ENCODE results near the gene PRSS1. TPM values are rescaled to one million over a fixed set of nuclear protein-coding genes. Genes with fewer than 3 reads are reported as not detected.
"Not testable (repeated sequence)": the region's sequence is repeated elsewhere in the genome, so short reads cannot be mapped to it uniquely, and the experiment has no call there.

Gene PRSS1
- total RNA-seq, 3 donors from 2014 or later (not counting 1 experiment from before 2014, with no cell fraction given) = not detected

- H3K4me3 ChIP-seq (ENCODE audit: low read length) = no peak overlapping the region
- Mint-ChIP-seq H3K36me3 (no peaks in the 10 kb centered on the region), H3K27ac (no peak overlapping the region), H3K27me3 (ENCODE audit: low read depth in 2 of 2) (peaks cover 0 to 3% of the 10 kb centered on the region in 2 donors), H3K4me1 (peaks cover 6 to 25% of the 10 kb centered on the region in 2 donors), H3K9me3 (no peaks in the 10 kb centered on the region), H3K4me3 (no peak overlapping the region)
- no peak overlapping the region for H3K27ac ChIP-seq (ENCODE audit: low read length)
- H3K4me1 ChIP-seq (ENCODE audit: control insufficient read depth, insufficient read depth, low read length) = no peaks in the 10 kb centered on the region
- H3K36me3 ChIP-seq (ENCODE audit: control insufficient read depth, insufficient read depth, low read length) = no peaks in the 10 kb centered on the region
- 92% methylated on average over 9 of the region's 9 CpGs for WGBS (ENCODE audit: insufficient coverage)
- H3K9me3 ChIP-seq (ENCODE audit: control insufficient read depth, insufficient read depth, low read length) = no peaks in the 10 kb centered on the region
- ATAC-seq = no peak
- DNase-seq = no peak
- no peak for TF ChIP-seq CTCF (IDR thresholded peaks at IDR 0.05)
- intact Hi-C loops (cut with micrococcal nuclease) = no loop called here
- H3K27me3 ChIP-seq (ENCODE audit: control insufficient read depth, insufficient read depth, low read length) = no peaks in the 10 kb centered on the region
These were observed 1.2 kb downstream of the PRSS1 start for GRCh38 chr7:142750321-142750938.

- H3K27me3 ChIP-seq (ENCODE audit: control insufficient read depth, insufficient read depth, low read length); H3K36me3 Mint-ChIP-seq; H3K27ac ChIP-seq (ENCODE audit: low read length); H3K4me1 ChIP-seq (ENCODE audit: control insufficient read depth, insufficient read depth, low read length); H3K4me3 Mint-ChIP-seq; H3K4me3 ChIP-seq (ENCODE audit: low read length); H3K27me3 Mint-ChIP-seq (ENCODE audit: low read depth in 2 of 2); H3K9me3 Mint-ChIP-seq; DNase-seq; H3K9me3 ChIP-seq (ENCODE audit: control insufficient read depth, insufficient read depth, low read length); intact Hi-C loops (cut with micrococcal nuclease); ATAC-seq; H3K36me3 ChIP-seq (ENCODE audit: control insufficient read depth, insufficient read depth, low read length); H3K27ac Mint-ChIP-seq: not testable (repeated sequence)
- H3K4me1 Mint-ChIP-seq = peaks cover 6 to 25% of the 10 kb centered on the region in 2 donors
- WGBS (ENCODE audit: insufficient coverage) = 94% methylated on average over 13 of the region's 14 CpGs
These were observed 2.4 kb downstream of the PRSS1 start for GRCh38 chr7:142751526-142752175.

DNA sequence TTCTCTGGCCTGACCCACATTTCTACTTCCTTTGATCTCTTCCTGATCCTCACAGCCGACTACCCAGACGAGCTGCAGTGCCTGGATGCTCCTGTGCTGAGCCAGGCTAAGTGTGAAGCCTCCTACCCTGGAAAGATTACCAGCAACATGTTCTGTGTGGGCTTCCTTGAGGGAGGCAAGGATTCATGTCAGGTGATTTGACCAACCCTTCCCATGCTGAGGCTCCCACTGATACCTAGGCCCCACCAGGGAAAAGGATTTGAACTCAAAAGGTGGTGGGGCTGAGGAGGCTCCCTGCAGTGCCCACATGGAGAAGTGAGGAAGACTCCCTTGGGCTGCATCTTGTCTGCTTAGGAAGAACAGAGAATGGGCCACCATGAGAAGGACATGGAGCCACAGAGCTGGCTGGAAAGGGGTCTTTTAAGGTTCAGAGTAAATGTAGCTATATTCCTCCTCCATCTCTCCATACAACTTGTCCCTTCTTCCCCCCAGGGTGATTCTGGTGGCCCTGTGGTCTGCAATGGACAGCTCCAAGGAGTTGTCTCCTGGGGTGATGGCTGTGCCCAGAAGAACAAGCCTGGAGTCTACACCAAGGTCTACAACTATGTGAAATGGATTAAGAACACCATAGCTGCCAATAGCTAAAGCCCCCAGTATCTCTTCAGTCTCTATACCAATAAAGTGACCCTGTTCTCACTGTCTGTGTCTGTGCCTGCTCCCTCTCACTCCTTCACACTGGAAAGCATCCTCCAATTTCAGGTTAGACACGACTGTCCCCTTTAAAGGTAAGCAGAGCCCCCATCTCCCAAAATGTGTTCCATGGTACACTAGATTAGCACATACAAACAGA lies 3.3 kb downstream of the PRSS1 start:
- Mint-ChIP-seq H3K36me3 (no peaks in the 10 kb centered on the region), H3K27ac (no peak overlapping the region), H3K4me3 (no peak overlapping the region), H3K27me3 (ENCODE audit: low read depth in 2 of 2) (peaks cover 0 to 3% of the 10 kb centered on the region in 2 donors), H3K9me3 (no peaks in the 10 kb centered on the region), H3K4me1 (peaks cover 6 to 30% of the 10 kb centered on the region in 2 donors)
- H3K27me3 ChIP-seq (ENCODE audit: control insufficient read depth, insufficient read depth, low read length) = no peaks in the 10 kb centered on the region
- H3K4me1 ChIP-seq (ENCODE audit: control insufficient read depth, insufficient read depth, low read length) = no peaks in the 10 kb centered on the region
- 73% methylated on average over 3 of the region's 3 CpGs for WGBS (ENCODE audit: insufficient coverage)
- intact Hi-C loops (cut with micrococcal nuclease) = no loop called here
- TF ChIP-seq CTCF (IDR thresholded peaks at IDR 0.05) = no peak
- ATAC-seq (no peak), DNase-seq (no peak)
- no peak overlapping the region for H3K27ac ChIP-seq (ENCODE audit: low read length)
- H3K4me3 ChIP-seq (ENCODE audit: low read length) = no peak overlapping the region
- H3K9me3 ChIP-seq (ENCODE audit: control insufficient read depth, insufficient read depth, low read length) = no peaks in the 10 kb centered on the region
- peaks cover 2% of the 10 kb centered on the region for H3K36me3 ChIP-seq (ENCODE audit: control insufficient read depth, insufficient read depth, low read length)

- no peaks in the 10 kb centered on the region for H3K9me3 Mint-ChIP-seq
These were observed 4.1 kb downstream of the PRSS1 start for GRCh38 chr7:142753366-142753765.

DNA sequence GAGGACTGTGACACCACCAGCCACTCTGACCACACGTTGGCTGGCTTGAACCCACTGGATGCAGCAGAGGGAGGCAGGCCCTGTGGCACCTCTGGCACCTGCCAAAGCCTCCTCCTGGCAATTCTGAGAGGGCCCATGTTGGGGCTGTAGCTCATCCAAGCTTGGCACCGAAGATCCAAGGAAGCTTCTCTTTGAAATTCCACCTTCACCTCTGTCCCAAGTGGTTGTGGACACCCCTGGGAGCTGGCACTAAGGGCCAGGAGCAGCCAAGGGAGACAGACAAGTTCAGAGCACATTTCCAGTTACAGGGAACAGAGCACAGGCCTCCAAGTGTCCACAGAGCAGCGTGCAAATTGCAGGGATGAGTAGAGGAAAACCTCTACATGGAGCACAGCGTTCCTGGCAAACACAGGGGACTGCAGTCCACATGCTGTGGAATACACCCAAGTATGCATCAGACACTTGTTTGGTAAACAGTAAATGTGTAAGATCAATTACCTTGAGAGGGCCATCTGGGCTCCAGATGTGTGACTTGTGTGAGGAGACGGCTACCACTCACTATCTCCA lies 4.7 kb downstream of the PRSS1 start:
- H3K4me3 Mint-ChIP-seq; H3K27ac ChIP-seq (ENCODE audit: low read length); H3K27ac Mint-ChIP-seq; H3K4me3 ChIP-seq (ENCODE audit: low read length); DNase-seq; H3K27me3 ChIP-seq (ENCODE audit: control insufficient read depth, insufficient read depth, low read length); H3K9me3 Mint-ChIP-seq; H3K36me3 ChIP-seq (ENCODE audit: control insufficient read depth, insufficient read depth, low read length); H3K27me3 Mint-ChIP-seq (ENCODE audit: low read depth in 2 of 2); H3K9me3 ChIP-seq (ENCODE audit: control insufficient read depth, insufficient read depth, low read length); intact Hi-C loops (cut with micrococcal nuclease); H3K36me3 Mint-ChIP-seq; H3K4me1 ChIP-seq (ENCODE audit: control insufficient read depth, insufficient read depth, low read length); ATAC-seq: not testable (repeated sequence)
- H3K4me1 Mint-ChIP-seq = peaks cover 7 to 30% of the 10 kb centered on the region in 2 donors
- WGBS (ENCODE audit: insufficient coverage) = 81% methylated on average over 5 of the region's 5 CpGs

More at GRCh38 chr7:142753366-142753765, 4.1 kb downstream of the PRSS1 start:
- Mint-ChIP-seq H3K4me3 (no peak overlapping the region), H3K4me1 (peaks cover 6 to 30% of the 10 kb centered on the region in 2 donors), H3K27me3 (ENCODE audit: low read depth in 2 of 2) (peaks cover 0 to 3% of the 10 kb centered on the region in 2 donors), H3K27ac (no peak overlapping the region), H3K36me3 (no peaks in the 10 kb centered on the region)
- no peaks in the 10 kb centered on the region for H3K27me3 ChIP-seq (ENCODE audit: control insufficient read depth, insufficient read depth, low read length)
- no peak overlapping the region for H3K27ac ChIP-seq (ENCODE audit: low read length)
- ATAC-seq (no peak), DNase-seq (no peak)
- H3K4me3 ChIP-seq (ENCODE audit: low read length) = no peak overlapping the region
- H3K9me3 ChIP-seq (ENCODE audit: control insufficient read depth, insufficient read depth, low read length) = no peaks in the 10 kb centered on the region
- intact Hi-C loops (cut with micrococcal nuclease) = no loop called here
- 83% methylated on average over 7 of the region's 8 CpGs for WGBS (ENCODE audit: insufficient coverage)
- no peaks in the 10 kb centered on the region for H3K4me1 ChIP-seq (ENCODE audit: control insufficient read depth, insufficient read depth, low read length)
- peaks cover 2% of the 10 kb centered on the region for H3K36me3 ChIP-seq (ENCODE audit: control insufficient read depth, insufficient read depth, low read length)
- no peak for TF ChIP-seq CTCF (IDR thresholded peaks at IDR 0.05)

Measured in natural killer cell (primary cell).